ENCODE results near the gene DNAH17. TPM values are rescaled to one million over a fixed set of nuclear protein-coding genes. Genes with fewer than 3 reads are reported as not detected.
"Not testable (repeated sequence)": the region's sequence is repeated elsewhere in the genome, so short reads cannot be mapped to it uniquely, and the experiment has no call there.

Gene DNAH17
- total RNA-seq, 3 donors from 2014 or later, result 0.05 to 0.08 (median 0.05) TPM

DNA sequence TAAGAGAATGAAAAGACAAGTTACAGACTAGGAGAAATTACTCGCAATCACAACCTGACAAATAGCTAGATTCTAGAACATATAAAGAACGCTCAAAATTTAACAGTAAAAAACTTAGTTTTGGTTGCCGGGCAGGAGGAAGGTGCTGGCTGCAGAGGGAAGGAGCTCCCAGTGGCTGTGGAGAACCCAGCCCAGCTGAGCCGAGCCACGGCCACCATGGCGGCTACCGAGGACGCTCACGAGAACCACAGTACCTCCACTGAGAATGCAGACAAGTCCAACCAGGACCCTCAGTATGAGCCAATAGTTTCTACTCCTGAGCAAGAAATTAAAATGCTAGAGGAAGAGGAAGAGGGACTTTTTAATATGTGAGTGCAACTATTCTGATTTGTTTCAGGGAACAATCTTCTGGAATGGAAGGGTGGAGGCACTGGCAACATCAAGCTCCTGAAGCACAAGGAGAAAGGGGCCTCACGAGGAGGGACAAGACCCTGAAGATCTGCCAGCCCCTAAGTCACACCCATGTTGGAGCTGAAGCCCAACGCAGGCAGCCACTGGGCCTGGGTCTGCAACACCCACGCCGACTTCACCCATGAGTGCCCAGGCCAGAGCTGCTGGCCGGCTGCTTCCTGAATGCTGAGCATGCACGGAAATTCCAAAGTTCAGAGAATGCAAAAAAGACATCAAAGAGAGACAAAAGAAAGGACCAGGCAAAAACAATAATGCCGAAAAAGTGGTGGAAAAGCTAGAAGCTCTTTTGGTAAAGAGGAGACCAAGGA lies 55.0 kb downstream of the DNAH17 start:
- Mint-ChIP-seq H3K9me3 (no peaks in the 10 kb centered on the region), H3K27me3 (ENCODE audit: low read depth) (peaks cover 1% of the 10 kb centered on the region), H3K36me3 (ENCODE audit: insufficient read depth) (no peaks in the 10 kb centered on the region), H3K4me3 (no peak overlapping the region), H3K4me1 (ENCODE audit: low read depth) (no peaks in the 10 kb centered on the region)
- DNase-seq (no peak), ATAC-seq (no peak)

GRCh38 chr17:78517421-78517820 lies 59.8 kb downstream of the DNAH17 start:
- Mint-ChIP-seq H3K4me3 (no peak overlapping the region), H3K9me3 (no peaks in the 10 kb centered on the region), H3K27me3 (ENCODE audit: low read depth) (peaks cover 1% of the 10 kb centered on the region), H3K36me3 (ENCODE audit: insufficient read depth) (no peaks in the 10 kb centered on the region), H3K4me1 (ENCODE audit: low read depth) (no peaks in the 10 kb centered on the region)
- ATAC-seq, result no peak
- no peak for DNase-seq

DNA sequence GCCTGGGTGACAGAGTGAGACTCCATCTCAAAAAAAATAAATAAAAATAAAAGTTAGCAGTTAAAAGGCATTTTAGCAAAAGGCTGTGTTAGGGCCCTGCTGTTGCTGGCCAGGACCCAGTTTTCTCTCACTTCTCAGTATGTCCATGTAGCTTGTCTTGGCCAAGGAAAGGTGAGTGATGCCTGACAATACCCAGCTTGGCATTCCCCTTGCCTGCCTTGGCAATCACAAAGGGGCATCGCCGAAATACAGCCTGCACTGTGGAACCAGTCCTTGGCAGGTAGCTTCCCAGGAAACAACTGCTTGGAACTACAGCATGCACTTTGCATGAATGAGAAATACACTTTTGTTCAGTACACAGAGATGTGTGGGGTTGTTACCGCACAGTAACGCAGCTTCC lies 61.7 kb downstream of the DNAH17 start:
- Mint-ChIP-seq H3K4me3 (no peak overlapping the region), H3K9me3 (no peaks in the 10 kb centered on the region), H3K36me3 (ENCODE audit: insufficient read depth) (no peaks in the 10 kb centered on the region), H3K4me1 (ENCODE audit: low read depth) (no peaks in the 10 kb centered on the region), H3K27me3 (ENCODE audit: low read depth) (no peaks in the 10 kb centered on the region)
- DNase-seq (no peak), ATAC-seq (no peak)

DNA sequence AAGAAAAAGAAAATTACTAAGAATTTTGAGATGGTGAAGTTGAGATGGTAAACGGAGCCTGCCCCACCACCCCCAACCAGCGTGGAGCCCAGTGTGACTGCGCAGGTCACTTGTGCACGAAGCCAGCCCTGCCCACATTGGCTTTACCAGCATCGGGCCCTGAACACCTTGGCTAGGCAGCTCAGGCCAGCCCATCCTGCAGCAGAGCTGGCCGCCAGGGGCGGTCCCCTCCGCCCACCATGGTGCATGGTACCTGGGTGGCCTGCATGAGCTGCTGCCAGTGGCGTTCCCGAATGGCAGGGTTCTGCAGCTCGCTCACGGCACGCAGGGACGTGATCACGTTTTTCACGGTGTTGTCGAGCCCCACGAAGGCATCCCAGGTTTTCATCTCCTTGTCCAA lies 62.7 kb downstream of the DNAH17 start:
- Mint-ChIP-seq H3K4me3 (no peak overlapping the region), H3K9me3 (no peaks in the 10 kb centered on the region), H3K36me3 (ENCODE audit: insufficient read depth) (no peaks in the 10 kb centered on the region), H3K27me3 (ENCODE audit: low read depth) (no peaks in the 10 kb centered on the region), H3K4me1 (ENCODE audit: low read depth) (no peaks in the 10 kb centered on the region)
- ATAC-seq (no peak), DNase-seq (no peak)

DNA sequence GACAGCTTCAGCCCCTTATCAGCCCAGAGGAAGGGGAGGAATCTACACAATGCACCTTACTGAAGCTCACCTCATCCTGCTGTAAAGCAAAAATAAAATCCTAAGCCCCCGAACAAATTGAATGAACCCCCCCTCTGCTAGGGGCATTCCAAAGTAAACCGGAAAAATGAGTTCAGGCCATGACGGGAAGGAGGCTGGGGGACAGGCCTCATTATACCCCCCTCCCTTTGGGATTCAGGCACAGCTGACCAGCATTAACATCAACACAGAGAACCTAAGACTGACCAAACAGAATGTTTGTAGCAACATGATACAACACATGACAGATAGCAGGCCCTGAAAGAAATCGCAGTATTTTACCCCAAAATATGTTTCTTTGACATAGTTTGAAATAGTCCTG lies 64.2 kb downstream of the DNAH17 start:
- Mint-ChIP-seq H3K9me3 (no peaks in the 10 kb centered on the region), H3K36me3 (ENCODE audit: insufficient read depth) (no peaks in the 10 kb centered on the region), H3K27me3 (ENCODE audit: low read depth) (peaks cover 2% of the 10 kb centered on the region), H3K4me3 (no peak overlapping the region), H3K4me1 (ENCODE audit: low read depth) (no peaks in the 10 kb centered on the region)
- no peak for DNase-seq
- ATAC-seq, result no peak

DNA sequence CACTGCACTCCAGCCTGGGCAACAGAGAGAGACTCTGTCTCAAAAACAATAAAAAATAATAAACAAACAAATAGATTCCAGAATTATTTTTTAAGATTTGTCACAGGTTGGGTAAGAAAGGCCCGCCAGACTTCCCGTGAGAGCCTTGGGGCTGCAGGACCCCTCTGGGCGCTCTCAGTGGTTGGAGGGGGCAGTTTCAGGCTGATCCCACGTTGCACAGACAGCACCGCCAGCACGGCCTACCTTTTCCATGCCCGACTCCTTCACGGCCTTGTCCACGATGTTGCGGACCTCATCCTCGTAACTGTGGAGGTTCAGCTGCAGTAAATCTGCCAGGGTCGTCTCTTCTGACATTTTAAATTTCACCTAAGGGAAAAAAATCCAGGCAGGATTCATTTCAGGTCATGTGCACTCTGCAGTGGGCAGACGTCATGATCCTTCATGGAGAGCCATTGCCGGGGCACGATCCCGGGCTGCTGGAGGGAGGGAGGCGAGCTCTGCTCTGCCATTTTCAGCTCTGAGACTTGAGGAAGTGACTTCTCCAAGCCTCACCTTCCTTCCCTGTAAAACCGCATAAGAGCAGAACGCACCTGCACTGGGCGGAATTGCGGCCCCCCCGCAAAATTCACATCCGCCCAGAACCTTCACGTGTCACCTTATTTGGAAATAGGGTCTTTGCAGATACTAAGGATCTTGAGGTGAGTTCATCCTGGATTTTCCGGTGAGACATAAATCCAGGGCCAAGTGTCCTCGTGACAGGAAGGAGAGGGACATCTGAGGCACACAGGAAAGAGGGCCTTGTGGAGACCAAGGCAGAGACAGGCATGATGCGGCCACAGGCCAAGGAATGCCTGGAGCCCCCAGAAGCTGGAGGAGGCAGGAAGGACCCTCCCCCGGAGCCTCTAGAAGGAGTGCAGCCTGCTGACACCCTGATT lies 66.8 kb downstream of the DNAH17 start:
- no peaks in the 10 kb centered on the region for H3K9me3 Mint-ChIP-seq
- H3K4me3 Mint-ChIP-seq, result no peak overlapping the region
- ATAC-seq, result no peak
- DNase-seq, result no peak
- H3K4me1 Mint-ChIP-seq (ENCODE audit: low read depth), result no peaks in the 10 kb centered on the region
- H3K36me3 Mint-ChIP-seq (ENCODE audit: insufficient read depth), result no peaks in the 10 kb centered on the region
- peaks cover 6% of the 10 kb centered on the region for H3K27me3 Mint-ChIP-seq (ENCODE audit: low read depth)

DNA sequence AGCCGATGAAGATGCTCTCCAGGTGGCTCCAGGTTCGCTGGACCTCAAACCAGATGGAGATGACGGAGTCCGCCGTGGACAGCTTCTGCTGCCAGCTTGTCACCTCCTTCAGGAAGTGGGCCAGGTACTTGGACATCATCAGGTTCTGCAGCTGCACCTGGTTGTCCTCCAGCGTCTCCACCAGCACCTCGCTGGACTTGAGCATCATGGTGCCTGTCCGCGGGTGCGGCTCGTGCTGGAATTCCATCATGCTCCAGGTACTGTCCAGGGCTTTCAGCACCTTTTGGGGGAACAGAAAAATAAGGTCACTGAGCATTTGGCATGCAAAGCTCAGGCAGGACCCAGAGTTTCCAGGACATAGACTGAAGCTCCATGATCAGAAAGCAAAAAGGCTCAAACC lies 69.7 kb downstream of the DNAH17 start:
- H3K27me3 Mint-ChIP-seq (ENCODE audit: low read depth), result peaks cover 6% of the 10 kb centered on the region
- DNase-seq (no peak), ATAC-seq (no peak)
- no peaks in the 10 kb centered on the region for H3K36me3 Mint-ChIP-seq (ENCODE audit: insufficient read depth)
- no peaks in the 10 kb centered on the region for H3K9me3 Mint-ChIP-seq
- no peak overlapping the region for H3K4me3 Mint-ChIP-seq
- H3K4me1 Mint-ChIP-seq (ENCODE audit: low read depth), result no peaks in the 10 kb centered on the region

GRCh38 chr17:78506454-78507309 lies 70.5 kb downstream of the DNAH17 start:
- Mint-ChIP-seq H3K9me3 (no peaks in the 10 kb centered on the region), H3K36me3 (ENCODE audit: insufficient read depth) (no peaks in the 10 kb centered on the region), H3K27me3 (ENCODE audit: low read depth) (peaks cover 6% of the 10 kb centered on the region), H3K4me1 (ENCODE audit: low read depth) (no peaks in the 10 kb centered on the region), H3K4me3 (no peak overlapping the region)
- ATAC-seq (no peak), DNase-seq (no peak)

GRCh38 chr17:78504156-78504925 lies 72.9 kb downstream of the DNAH17 start:
- ATAC-seq, result no peak
- H3K9me3 Mint-ChIP-seq, result no peaks in the 10 kb centered on the region
- H3K4me3 Mint-ChIP-seq, result no peak overlapping the region
- no peak for DNase-seq
- H3K36me3 Mint-ChIP-seq (ENCODE audit: insufficient read depth), result no peaks in the 10 kb centered on the region
- H3K27me3 Mint-ChIP-seq (ENCODE audit: low read depth), result peaks cover 6% of the 10 kb centered on the region
- no peaks in the 10 kb centered on the region for H3K4me1 Mint-ChIP-seq (ENCODE audit: low read depth)

DNA sequence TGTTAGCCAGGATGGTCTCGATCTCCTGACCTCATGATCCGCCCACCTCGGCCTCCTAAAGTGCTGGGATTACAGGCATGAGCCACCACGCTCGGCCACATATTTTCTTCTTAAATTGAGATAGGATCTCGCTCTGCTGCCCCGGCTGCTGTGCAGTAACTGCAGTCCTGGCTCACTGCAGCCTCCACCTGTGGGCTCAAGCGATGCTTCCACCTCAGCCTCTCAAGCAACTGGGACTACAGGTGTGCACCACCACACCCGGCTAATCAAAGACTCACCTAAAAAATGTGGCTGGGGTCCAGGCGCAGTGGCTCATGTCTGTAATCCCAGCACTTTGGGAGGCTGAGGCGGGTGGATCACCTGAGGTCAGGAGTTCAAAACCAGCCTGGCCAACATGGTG lies 73.8 kb downstream of the DNAH17 start:
- H3K27me3 Mint-ChIP-seq (ENCODE audit: low read depth); H3K4me1 Mint-ChIP-seq (ENCODE audit: low read depth); H3K36me3 Mint-ChIP-seq (ENCODE audit: insufficient read depth); H3K9me3 Mint-ChIP-seq; DNase-seq; H3K4me3 Mint-ChIP-seq; ATAC-seq: not testable (repeated sequence)

DNA sequence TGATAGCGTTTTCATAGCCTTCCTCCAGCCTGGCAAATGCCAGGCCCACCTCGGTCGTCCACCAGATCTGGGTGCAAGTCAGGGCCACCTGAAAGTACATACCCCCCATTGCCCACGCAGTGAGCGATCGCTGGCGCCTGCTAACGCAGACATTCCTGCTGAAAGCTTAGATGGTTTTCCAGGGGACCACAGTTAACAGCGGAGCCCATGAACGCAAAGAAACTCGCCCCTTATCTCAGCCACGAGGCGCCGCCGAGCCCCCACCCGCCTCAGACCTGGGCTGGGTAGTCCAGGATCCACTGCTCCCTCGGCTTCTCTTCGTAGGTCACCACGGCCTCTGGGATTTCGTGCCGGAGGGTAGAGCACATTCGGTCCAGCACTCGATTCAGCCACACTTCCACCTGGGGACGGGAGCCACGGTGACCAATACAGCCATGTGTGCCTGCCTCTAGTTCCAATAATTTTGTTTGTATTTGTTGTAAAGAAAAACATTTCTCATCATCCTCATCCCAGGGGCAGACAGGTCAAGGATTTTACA lies 74.5 kb downstream of the DNAH17 start:
- no peaks in the 10 kb centered on the region for H3K36me3 Mint-ChIP-seq (ENCODE audit: insufficient read depth)
- H3K4me3 Mint-ChIP-seq, result no peak overlapping the region
- H3K27me3 Mint-ChIP-seq (ENCODE audit: low read depth), result peaks cover under 1% of the 10 kb centered on the region
- no peaks in the 10 kb centered on the region for H3K9me3 Mint-ChIP-seq
- no peaks in the 10 kb centered on the region for H3K4me1 Mint-ChIP-seq (ENCODE audit: low read depth)
- DNase-seq, result no peak
- no peak for ATAC-seq

GRCh38 chr17:78501241-78502036 lies 75.8 kb downstream of the DNAH17 start:
- H3K4me3 Mint-ChIP-seq, result no peak overlapping the region
- H3K4me1 Mint-ChIP-seq (ENCODE audit: low read depth), result no peaks in the 10 kb centered on the region
- H3K27me3 Mint-ChIP-seq (ENCODE audit: low read depth), result no peaks in the 10 kb centered on the region
- DNase-seq (no peak), ATAC-seq (no peak)
- no peaks in the 10 kb centered on the region for H3K9me3 Mint-ChIP-seq
- no peaks in the 10 kb centered on the region for H3K36me3 Mint-ChIP-seq (ENCODE audit: insufficient read depth)

- Mint-ChIP-seq H3K4me3 (no peak overlapping the region), H3K9me3 (no peaks in the 10 kb centered on the region), H3K36me3 (ENCODE audit: insufficient read depth) (no peaks in the 10 kb centered on the region), H3K4me1 (ENCODE audit: low read depth) (no peaks in the 10 kb centered on the region), H3K27me3 (ENCODE audit: low read depth) (no peaks in the 10 kb centered on the region)
- DNase-seq (no peak), ATAC-seq (no peak)
These were observed 76.4 kb downstream of the DNAH17 start for GRCh38 chr17:78500806-78501205.

Data from activated T-cell treated with anti-CD3 and anti-CD28 coated beads, Interleukin-2, amount 50 U/mL, for 4 hours (primary cell).